NCI-H1930 (cell line): ENCODE results near the gene DNER.
"Not testable (repeated sequence)": the region's sequence is repeated elsewhere in the genome, so short reads cannot be mapped to it uniquely, and the experiment has no call there.

Source experiments
- DNase-seq, 2 experiments: peaks; one replicate each; lab custom pipeline; 2025; lab: John Stamatoyannopoulos, UW

Gene DNER

GRCh38 chr2:229714736-229715541 lies 584 bp upstream of the DNER start:
- DNase-seq = peak in 1 of 2 experiments; percentile 42

DNA sequence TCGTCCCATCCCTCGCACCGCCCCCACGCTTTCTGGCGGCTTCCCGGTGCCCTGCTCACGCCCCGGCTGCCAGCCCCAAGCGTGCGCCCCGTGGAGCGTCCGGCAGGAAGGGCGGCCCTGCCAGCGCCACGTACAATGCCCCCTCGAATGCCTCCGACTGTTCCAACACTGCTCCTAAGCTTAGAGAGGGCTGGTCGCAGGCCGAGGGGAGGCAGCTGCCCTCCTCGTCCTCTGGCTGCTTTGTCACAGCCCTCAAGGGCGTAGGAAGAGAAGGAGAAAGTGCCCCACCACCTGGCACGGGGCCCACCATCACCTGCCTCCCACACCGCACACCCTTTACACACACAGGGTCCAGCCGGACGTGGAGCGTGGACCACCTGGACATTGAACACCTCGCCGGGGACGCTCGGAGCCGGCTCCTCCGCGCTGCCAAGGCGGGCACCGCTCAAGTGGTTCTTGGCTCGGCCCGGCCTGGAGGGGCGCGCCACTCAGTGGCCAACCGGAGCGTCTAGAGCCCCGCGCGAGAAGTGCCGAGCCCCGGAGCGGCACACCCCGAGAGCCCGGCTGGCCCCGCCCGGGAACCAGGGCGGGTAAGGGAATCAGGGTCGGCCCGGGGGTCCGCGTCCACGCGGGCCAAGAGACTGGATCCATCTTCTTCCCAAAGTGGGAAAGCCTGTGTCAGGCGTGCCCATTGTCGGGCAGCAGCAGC lies 830 bp downstream of the DNER start:
- DNase-seq = peak; percentile 43 to 58

DNA sequence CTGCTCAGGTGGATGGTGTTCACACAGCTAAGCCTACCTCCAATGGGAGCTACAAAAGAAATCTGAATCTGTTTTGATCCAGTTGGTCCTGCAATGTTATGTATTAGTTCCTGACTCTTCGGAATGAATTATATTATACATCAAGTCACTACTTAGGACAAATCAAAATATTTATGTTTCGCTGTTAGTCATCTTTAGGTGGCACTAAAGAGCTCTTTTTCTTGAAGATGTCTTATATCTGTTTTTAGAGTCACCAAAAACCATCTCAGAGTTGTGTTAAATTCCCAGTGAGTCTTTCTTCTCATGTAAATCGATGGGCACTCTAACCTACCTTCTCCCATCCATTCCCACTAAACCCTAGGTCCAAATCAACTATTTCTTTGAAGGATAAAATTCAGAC lies 2.2 kb downstream of the DNER start:
- DNase-seq = no peak

GRCh38 chr2:229708335-229708734 lies 6.0 kb downstream of the DNER start:
- no peak for DNase-seq

GRCh38 chr2:229703909-229704630 lies 10.3 kb downstream of the DNER start:
- no peak for DNase-seq

- DNase-seq = no peak
These were observed 12.6 kb downstream of the DNER start for GRCh38 chr2:229701716-229702115.

DNA sequence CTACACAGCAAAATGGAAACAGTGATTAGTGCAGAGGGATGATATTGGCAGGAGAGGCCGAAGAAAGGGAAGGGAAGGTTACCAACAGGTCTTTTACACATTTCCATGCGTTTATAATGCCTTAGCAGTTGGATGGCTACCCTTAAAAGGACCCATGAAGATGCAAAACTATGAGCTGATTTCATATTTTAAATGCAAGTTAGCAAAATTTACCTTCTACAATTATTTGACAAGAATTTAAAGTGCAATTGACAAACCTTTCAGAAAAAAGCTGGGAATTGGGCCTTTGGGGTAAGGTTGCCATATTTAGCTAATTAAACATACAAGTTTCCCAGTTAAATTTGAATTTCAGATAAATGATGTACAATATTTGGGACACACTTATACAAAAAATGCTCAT lies 13.3 kb downstream of the DNER start:
- no peak for DNase-seq

- DNase-seq = no peak
These were observed 18.4 kb downstream of the DNER start for GRCh38 chr2:229695961-229696360.

GRCh38 chr2:229693845-229694244 lies 20.5 kb downstream of the DNER start:
- DNase-seq = not testable (repeated sequence)

- DNase-seq = no peak
These were observed 22.7 kb downstream of the DNER start for GRCh38 chr2:229691631-229692030.

DNA sequence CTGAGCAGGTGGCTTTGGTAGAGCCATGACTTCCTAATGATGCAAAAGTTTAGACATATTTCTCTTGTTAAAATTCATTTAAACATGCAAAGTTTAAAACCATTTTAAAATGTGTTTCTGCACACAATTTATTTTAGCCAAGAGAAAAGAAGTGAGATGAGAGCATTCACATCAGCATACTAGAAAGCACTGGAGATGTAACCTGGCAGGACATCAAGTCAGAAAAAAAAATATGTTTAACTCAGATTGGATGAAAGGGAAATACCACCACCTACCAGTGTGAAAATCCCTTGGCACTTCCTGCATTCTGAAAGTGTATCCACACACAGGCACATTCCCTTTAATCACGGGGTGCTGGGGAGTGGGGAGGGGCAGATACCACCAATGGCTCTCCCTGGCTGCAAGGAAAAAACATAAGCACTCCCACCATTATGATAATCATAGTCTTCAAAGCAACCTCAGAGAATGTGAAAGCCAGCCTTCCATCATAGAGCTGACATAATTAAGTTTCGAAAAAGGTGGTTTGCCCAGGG lies 25.0 kb downstream of the DNER start:
- no peak for DNase-seq

DNA sequence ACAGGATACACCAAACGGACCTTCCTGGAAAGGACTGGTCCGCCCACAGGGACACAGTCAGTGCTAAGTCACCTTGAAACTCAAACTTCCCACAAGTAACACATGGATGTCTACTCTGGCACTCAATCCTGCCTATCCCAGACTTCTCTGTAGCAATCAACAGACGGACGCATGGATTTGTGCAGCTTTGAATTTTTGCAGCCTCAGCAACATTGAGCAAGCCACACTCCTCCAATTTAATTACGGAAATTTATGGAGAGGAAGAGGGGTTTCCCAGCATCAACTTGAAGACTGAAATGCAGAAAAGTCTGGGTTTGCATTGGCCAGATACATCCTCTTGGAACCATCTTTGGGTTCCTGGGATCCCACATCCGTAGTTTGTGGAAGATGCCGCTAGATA lies 26.2 kb downstream of the DNER start:
- no peak for DNase-seq

- DNase-seq = no peak
These were observed 28.0 kb downstream of the DNER start for GRCh38 chr2:229686122-229686919.

DNA sequence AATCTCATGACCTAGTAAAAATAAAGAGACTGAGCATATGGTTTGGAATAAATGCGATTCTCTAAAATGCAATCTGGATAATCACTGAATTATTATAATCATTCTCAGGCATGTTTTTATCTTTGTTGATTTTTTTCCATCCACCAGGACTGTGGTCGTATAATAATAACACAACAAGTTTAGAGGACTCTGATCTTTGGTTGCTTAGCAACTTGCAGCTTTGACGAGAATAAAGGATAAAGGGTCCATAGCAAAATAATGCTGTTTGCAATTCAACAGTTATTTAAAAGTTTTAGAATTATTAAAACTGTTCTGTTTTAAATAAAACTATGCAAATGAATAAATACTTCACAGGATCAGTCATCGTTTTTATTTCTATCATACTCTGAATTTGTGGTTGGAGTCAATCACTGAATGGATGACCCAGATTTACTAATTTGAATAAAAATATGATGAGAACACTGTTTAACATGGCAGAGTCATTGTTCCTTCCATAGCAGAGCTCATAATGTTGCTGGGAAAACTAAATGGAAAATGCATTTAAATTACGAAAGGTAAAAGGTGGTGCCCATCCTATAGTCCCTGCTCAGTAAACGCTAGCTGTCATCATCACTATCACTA lies 29.3 kb downstream of the DNER start:
- DNase-seq = no peak

- DNase-seq = no peak
These were observed 34.8 kb downstream of the DNER start for GRCh38 chr2:229679393-229680125.

GRCh38 chr2:229675569-229675968 lies 38.8 kb downstream of the DNER start:
- no peak for DNase-seq

GRCh38 chr2:229674830-229675530 lies 39.4 kb downstream of the DNER start:
- no peak for DNase-seq

DNA sequence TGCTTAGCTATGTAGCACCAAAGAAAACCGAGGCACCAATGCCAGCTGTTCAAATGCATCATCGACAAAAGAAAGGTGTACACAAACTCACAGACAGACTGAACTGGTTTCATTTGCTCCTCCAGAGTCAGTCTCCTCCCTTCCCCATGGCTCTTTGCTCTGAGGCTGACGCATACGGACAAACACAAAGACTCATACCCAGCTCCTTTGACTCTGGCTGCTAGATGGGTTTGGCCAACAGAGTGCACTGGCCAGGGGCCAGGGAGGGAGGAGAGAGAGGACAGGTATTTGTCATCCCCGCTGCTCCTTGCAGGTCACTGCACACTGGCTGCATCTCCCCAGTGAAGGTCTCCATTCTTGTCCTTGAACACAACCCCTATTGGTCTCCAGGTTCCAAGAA lies 40.7 kb downstream of the DNER start:
- no peak for DNase-seq

DNA sequence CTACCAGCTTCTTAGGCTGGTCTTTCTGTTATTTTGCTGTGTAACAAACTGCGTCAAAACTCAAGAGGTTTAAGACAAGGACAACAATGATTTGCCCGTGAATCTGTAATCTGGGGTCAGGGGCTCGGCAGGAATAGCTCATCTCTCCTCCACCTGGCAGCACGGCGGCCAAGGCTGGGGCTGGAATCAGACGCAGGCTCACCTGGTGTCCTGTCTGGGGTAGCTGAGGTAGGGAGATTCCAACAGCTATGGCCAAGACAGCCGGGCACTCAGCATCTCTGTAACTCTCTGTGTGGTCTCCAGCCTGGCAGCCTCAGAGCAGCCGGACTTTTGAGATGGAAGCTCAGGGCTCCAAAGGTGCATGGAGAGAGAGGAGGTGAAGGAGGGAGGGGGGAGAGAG lies 42.3 kb downstream of the DNER start:
- no peak for DNase-seq

- no peak for DNase-seq
These were observed 44.5 kb downstream of the DNER start for GRCh38 chr2:229669841-229670240.
